Progenitor cell of endocrine pancreas (in vitro differentiated cells): ENCODE measurements around the gene MPRIP. TPM values are rescaled to one million over a fixed set of nuclear protein-coding genes. Genes with fewer than 3 reads are reported as not detected.

Source experiments
- DNase-seq: peaks from one replicate; pipeline ENCODE4 v3.0.0; 2021; ENCODE audit warnings: low spot score; ENCODE audit not compliant: unreplicated experiment
- H3K27ac Mint-ChIP-seq: 2 replicates; pipeline ENCODE4 v1.8.0; 2021; ENCODE audit warnings: mild to moderate bottlenecking, moderate library complexity, mixed read lengths
- H3K27me3 Mint-ChIP-seq: 2 replicates; pipeline ENCODE4 v1.8.0; 2021; ENCODE audit warnings: mixed read lengths
- H3K36me3 Mint-ChIP-seq: 2 replicates; pipeline ENCODE4 v1.8.0; 2022; ENCODE audit warnings: mixed read lengths; ENCODE audit not compliant: insufficient read depth
- H3K4me1 Mint-ChIP-seq: 2 replicates; pipeline ENCODE4 v1.8.0; 2021; ENCODE audit warnings: low read depth, mixed read lengths
- H3K4me3 Mint-ChIP-seq: 2 replicates; pipeline ENCODE4 v1.8.0; 2021; ENCODE audit warnings: low read depth, mild to moderate bottlenecking, moderate library complexity, mixed read lengths
- H3K9me3 Mint-ChIP-seq: 2 replicates; pipeline ENCODE4 v1.8.0; 2021; ENCODE audit warnings: low read depth, mixed read lengths
- total RNA-seq: library from RNA; stranded (reverse); gene quantifications from 2 replicates; pipeline ENCODE4 v1.2.1, GENCODE V29; 2021
- TF ChIP-seq, protein P1 (sequence below): fragments of 200-600 bp; sonication (generic); IDR thresholded peaks from one replicate; pipeline ENCODE4 v1.5.0; 2021; ENCODE audit warnings: antibody characterized with exemption, mild to moderate bottlenecking; ENCODE audit not compliant: unreplicated experiment

The MPRIP gene
- total RNA-seq, 1 donor from 2014 or later: 195 TPM

DNA sequence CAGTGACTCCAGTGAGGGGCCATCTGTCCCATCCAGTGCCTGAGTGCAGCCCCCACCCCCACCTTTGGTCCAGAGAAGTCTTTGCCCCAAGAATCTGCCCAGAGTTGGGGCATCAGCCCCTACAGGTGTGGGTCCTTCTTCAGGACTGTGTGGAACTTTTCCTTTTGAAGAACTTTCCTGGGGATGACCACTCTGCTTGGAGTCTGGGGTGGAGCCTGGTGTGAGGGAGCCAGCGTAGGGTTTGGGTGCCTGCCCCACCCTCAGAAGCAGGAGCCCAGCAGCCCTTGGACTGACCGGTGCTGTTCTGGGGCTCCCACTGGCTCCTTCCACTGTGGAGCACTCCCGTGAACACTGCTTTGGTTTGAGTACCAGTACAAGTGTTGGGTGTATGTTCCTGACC, 19.3 kb downstream of the MPRIP start:
- no peak for DNase-seq
- Mint-ChIP-seq H3K36me3 (no peaks in the 10 kb centered on the region), H3K27me3 (no peaks in the 10 kb centered on the region), H3K4me1 (no peaks in the 10 kb centered on the region), H3K9me3 (no peaks in the 10 kb centered on the region), H3K27ac (no peak overlapping the region), H3K4me3 (no peak overlapping the region)
- TF ChIP-seq, protein P1, sequence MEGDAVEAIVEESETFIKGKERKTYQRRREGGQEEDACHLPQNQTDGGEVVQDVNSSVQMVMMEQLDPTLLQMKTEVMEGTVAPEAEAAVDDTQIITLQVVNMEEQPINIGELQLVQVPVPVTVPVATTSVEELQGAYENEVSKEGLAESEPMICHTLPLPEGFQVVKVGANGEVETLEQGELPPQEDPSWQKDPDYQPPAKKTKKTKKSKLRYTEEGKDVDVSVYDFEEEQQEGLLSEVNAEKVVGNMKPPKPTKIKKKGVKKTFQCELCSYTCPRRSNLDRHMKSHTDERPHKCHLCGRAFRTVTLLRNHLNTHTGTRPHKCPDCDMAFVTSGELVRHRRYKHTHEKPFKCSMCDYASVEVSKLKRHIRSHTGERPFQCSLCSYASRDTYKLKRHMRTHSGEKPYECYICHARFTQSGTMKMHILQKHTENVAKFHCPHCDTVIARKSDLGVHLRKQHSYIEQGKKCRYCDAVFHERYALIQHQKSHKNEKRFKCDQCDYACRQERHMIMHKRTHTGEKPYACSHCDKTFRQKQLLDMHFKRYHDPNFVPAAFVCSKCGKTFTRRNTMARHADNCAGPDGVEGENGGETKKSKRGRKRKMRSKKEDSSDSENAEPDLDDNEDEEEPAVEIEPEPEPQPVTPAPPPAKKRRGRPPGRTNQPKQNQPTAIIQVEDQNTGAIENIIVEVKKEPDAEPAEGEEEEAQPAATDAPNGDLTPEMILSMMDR: no peak

DNA sequence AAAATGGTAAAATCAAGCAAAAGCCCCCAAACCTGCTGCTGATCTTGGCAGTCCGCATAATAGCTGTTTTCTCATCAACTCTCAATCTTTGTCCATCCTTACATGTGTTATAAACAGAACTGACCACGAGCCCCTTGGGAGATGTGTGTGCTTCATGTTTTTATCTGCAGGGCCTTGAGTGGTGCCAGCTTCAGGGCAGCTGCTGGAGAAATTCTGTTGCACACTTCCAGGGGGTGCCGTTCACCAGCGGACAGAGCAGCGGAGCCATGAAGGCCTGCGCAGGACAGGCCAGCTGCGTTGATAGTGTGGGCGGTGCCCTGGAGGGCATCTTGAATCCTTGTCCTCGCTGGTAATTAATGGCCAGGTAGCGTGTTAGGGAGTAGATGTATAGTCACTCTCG, 20.1 kb downstream of the MPRIP start:
- DNase-seq: no peak
- Mint-ChIP-seq H3K36me3 (no peaks in the 10 kb centered on the region), H3K9me3 (no peaks in the 10 kb centered on the region), H3K27me3 (no peaks in the 10 kb centered on the region), H3K4me1 (no peaks in the 10 kb centered on the region), H3K27ac (no peak overlapping the region), H3K4me3 (no peak overlapping the region)
- TF ChIP-seq, protein P1: no peak

DNA sequence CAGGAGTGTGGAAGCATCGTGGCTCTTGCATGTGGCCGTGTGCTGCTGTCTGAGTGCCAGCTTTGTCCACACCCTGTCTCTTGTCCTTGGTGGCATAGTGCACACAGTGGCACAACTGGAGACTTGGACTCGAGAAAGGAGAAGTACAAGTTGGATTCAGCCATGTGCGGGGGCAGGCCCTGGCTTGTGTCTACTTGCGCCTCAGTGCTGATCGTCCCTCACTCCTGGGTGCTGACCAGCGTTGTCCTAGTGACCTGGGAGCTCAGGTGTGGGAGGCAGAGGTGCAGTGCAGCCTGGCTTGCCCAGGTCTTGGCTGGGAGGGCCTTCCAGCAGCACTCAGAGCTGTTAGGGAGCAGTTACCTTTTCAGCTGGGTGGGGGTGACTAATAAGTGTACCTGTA, 20.6 kb downstream of the MPRIP start:
- no peak overlapping the region for H3K4me3 Mint-ChIP-seq
- no peaks in the 10 kb centered on the region for H3K4me1 Mint-ChIP-seq
- no peak overlapping the region for H3K27ac Mint-ChIP-seq
- TF ChIP-seq, protein P1: no peak
- no peaks in the 10 kb centered on the region for H3K9me3 Mint-ChIP-seq
- H3K27me3 Mint-ChIP-seq: no peaks in the 10 kb centered on the region
- DNase-seq: no peak
- H3K36me3 Mint-ChIP-seq: peaks cover under 1% of the 10 kb centered on the region

DNA sequence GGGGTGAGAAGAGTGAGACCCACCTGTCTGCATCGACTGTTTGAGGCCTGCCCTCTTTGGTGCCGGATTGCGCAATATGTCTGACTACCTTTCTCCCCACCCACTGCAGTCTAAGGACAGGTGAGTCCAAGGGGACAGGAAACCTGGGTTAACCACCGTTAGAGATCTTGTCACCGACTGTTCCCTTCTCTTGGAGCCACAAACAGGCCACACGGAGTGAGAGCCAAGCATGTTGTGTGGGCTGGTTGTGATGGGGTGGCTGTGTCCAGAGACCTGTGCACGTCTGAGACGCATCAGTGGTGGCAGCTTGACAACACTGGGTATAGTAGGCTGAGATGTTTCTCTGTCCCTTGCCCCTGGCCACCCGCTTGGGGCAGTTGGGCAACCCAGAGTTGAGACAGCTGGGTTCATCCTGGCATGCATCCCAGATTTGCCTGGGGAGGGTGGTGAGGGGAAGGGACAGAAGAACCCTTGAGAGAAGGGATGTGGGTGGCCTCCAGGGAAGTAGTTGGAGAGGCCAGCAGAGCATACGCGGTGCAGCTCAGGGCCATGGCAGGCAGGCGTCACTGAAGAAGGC, 21.4 kb downstream of the MPRIP start:
- H3K4me1 Mint-ChIP-seq: no peaks in the 10 kb centered on the region
- H3K27me3 Mint-ChIP-seq: no peaks in the 10 kb centered on the region
- no peak overlapping the region for H3K27ac Mint-ChIP-seq
- no peaks in the 10 kb centered on the region for H3K9me3 Mint-ChIP-seq
- DNase-seq: no peak
- TF ChIP-seq, protein P1: no peak
- no peak overlapping the region for H3K4me3 Mint-ChIP-seq
- H3K36me3 Mint-ChIP-seq: peaks cover 1% of the 10 kb centered on the region

DNA sequence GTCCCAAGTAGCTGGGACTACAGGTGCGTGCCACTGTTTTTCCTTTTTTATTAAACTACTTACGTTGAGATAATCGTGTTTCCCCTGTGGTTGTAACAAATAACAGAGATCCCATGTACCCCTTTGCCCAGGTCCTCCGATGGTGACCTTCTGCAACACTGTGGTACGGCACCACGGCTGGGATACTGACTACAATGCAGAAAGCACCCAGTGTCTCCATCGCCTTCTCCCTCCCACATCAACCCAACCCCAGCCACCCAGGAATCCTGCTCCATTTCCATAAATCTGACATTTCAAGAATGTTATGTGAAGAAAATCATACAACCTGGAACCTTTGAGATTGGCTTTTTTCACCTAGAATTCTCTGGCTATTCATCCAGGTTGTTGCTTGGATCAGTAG, 22.1 kb downstream of the MPRIP start:
- H3K36me3 Mint-ChIP-seq: peaks cover 2% of the 10 kb centered on the region
- H3K27me3 Mint-ChIP-seq: no peaks in the 10 kb centered on the region
- no peaks in the 10 kb centered on the region for H3K4me1 Mint-ChIP-seq
- H3K4me3 Mint-ChIP-seq: no peak overlapping the region
- no peak for DNase-seq
- TF ChIP-seq, protein P1: no peak
- no peak overlapping the region for H3K27ac Mint-ChIP-seq
- peaks cover 6% of the 10 kb centered on the region for H3K9me3 Mint-ChIP-seq
